Ascending aorta (tissue), 2 donors: ENCODE measurements around the gene HHAT. TPM values are rescaled to one million over a fixed set of nuclear protein-coding genes. Genes with fewer than 3 reads are reported as not detected.

Experiments used
- DNase-seq, 2 donors: peaks; one replicate each; pipeline ENCODE4 v3.0.0-alpha.2; 2019; ENCODE audit warnings: low spot score in 2 of 2
- H3K27ac ChIP-seq, 2 donors: fragments of 200-600 bp; sonication (generic); one replicate each; pipeline ENCODE4 v1.5.1; 2016 to 2017; ENCODE audit warnings: mild to moderate bottlenecking in 1 of 2
- H3K27me3 ChIP-seq: fragments of 200-600 bp; sonication (generic); one replicate; pipeline ENCODE4 v1.5.1; 2017
- H3K36me3 ChIP-seq, 2 donors: fragments of 200-600 bp; sonication (generic); one replicate each; pipeline ENCODE4 v1.5.1; 2016
- H3K4me1 ChIP-seq, 2 donors: fragments of 200-600 bp; sonication (generic); one replicate each; pipeline ENCODE4 v1.5.1; 2016 to 2017; ENCODE audit warnings: mild to moderate bottlenecking in 1 of 2
- H3K4me3 ChIP-seq, 2 donors: fragments of 200-600 bp; sonication (generic); one replicate each; pipeline ENCODE4 v1.5.1; 2016 to 2017; ENCODE audit warnings: mild to moderate bottlenecking in 1 of 2
- H3K9me3 ChIP-seq, 2 donors: fragments of 200-600 bp; sonication (generic); one replicate each; pipeline ENCODE4 v1.5.1; 2016
- CTCF ChIP-seq, 3 experiments: fragments of 200-600 bp in 2 of 3; fragments of 450-650 bp in 1 of 3; sonication (generic) in 2 of 3; IDR thresholded peaks; one replicate each; pipeline ENCODE4 v1.5.1; 2016 to 2019; ENCODE audit warnings: antibody characterized with exemption in 3 of 3, mild to moderate bottlenecking in 1 of 3, moderate library complexity in 1 of 3
- intact Hi-C: fragments of 100-400 bp; cut with DNase I; formaldehyde crosslinking; loops from one replicate; pipeline ENCODE4 v1.15.1; 2023
- total RNA-seq: library from RNA; depleted of rRNA; stranded (reverse); fragments of >200 nt; gene quantifications from one replicate; pipeline ENCODE4 v1.1.0, GENCODE V29; 2016

Gene HHAT
- total RNA-seq, 1 donor from 2014 or later: 1.2 TPM

GRCh38 chr1:210629276-210629675 is 300.6 kb downstream of the HHAT start:
- no peaks in the 10 kb centered on the region for H3K4me1 ChIP-seq
- no peaks in the 10 kb centered on the region for H3K36me3 ChIP-seq
- no peak overlapping the region for H3K27ac ChIP-seq
- no peaks in the 10 kb centered on the region for H3K9me3 ChIP-seq
- H3K4me3 ChIP-seq: no peak overlapping the region
- H3K27me3 ChIP-seq: no peaks in the 10 kb centered on the region
- DNase-seq: no peak
- intact Hi-C loops: no loop called here
- TF ChIP-seq CTCF (IDR thresholded peaks at IDR 0.05): no peak

- H3K9me3 ChIP-seq: no peaks in the 10 kb centered on the region
- H3K27ac ChIP-seq: no peak overlapping the region
- intact Hi-C loops: no loop called here
- no peak for DNase-seq
- no peaks in the 10 kb centered on the region for H3K36me3 ChIP-seq
- no peak for TF ChIP-seq CTCF (IDR thresholded peaks at IDR 0.05)
- no peak overlapping the region for H3K4me3 ChIP-seq
- no peaks in the 10 kb centered on the region for H3K27me3 ChIP-seq
- H3K4me1 ChIP-seq: no peaks in the 10 kb centered on the region
Observed at GRCh38 chr1:210631399-210631798, 302.7 kb downstream of the HHAT start.

- no peak for DNase-seq
- intact Hi-C loops: no loop called here
- Histone ChIP-seq H3K4me1 (no peaks in the 10 kb centered on the region), H3K27ac (no peak overlapping the region), H3K9me3 (no peaks in the 10 kb centered on the region), H3K36me3 (no peaks in the 10 kb centered on the region), H3K4me3 (no peak overlapping the region), H3K27me3 (no peaks in the 10 kb centered on the region)
- no peak for TF ChIP-seq CTCF (IDR thresholded peaks at IDR 0.05)
Observed at GRCh38 chr1:210633140-210633539, 304.4 kb downstream of the HHAT start.

GRCh38 chr1:210633636-210634035 is 304.9 kb downstream of the HHAT start:
- intact Hi-C loops: no loop called here
- DNase-seq: no peak
- Histone ChIP-seq H3K27me3 (no peaks in the 10 kb centered on the region), H3K4me3 (no peak overlapping the region), H3K9me3 (no peaks in the 10 kb centered on the region), H3K4me1 (no peaks in the 10 kb centered on the region), H3K27ac (no peak overlapping the region), H3K36me3 (no peaks in the 10 kb centered on the region)
- TF ChIP-seq CTCF (IDR thresholded peaks at IDR 0.05): no peak

GRCh38 chr1:210635108-210635507 is 306.4 kb downstream of the HHAT start:
- DNase-seq: no peak
- intact Hi-C loops: no loop called here

More at GRCh38 chr1:210635108-210635507, 306.4 kb downstream of the HHAT start:
- Histone ChIP-seq H3K27ac (no peak overlapping the region), H3K27me3 (no peaks in the 10 kb centered on the region), H3K36me3 (no peaks in the 10 kb centered on the region), H3K4me1 (no peaks in the 10 kb centered on the region), H3K9me3 (no peaks in the 10 kb centered on the region), H3K4me3 (no peak overlapping the region)
- TF ChIP-seq CTCF (IDR thresholded peaks at IDR 0.05): no peak
